NCI-H1436 (cell line): ENCODE measurements around the gene ZDHHC1.

Experiments used
- DNase-seq: peaks from one replicate; lab custom pipeline; 2025; lab: John Stamatoyannopoulos, UW

Gene ZDHHC1

DNA sequence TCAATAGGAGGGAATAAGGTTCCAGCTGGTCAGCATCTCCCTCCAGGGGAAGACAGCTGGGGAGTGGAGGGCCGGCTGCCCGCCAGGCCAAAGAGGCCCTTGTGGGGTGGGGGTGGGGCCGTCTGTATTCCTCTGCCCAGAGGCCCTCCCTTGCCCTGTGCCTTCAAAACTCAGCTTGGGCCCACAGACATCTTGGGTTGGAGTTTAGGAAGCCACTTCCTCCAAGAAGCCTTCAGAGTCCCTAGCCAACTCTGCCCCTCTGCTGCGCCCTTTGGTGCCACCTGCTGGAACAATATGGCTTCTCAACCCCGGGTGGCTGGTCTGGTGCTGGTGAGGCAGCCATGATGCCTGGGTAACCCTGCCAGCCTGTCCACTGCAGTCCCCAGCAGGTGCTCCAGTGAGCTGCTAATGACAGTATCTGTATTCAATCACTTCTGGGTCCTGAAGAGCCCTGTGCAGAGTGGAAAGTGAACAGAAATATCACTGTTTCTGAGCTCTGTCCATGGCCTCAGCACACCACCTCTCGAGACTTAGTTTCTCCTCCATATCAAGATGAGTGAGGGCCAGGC, 31.3 kb upstream of the ZDHHC1 start:
- peak; percentile 11 for DNase-seq

GRCh38 chr16:67446968-67447507, 30.8 kb upstream of the ZDHHC1 start:
- no peak for DNase-seq

- no peak for DNase-seq
Observed at GRCh38 chr16:67445913-67446907, 29.9 kb upstream of the ZDHHC1 start.

GRCh38 chr16:67445441-67445912, 29.2 kb upstream of the ZDHHC1 start:
- DNase-seq = no peak

- DNase-seq = no peak
Observed at GRCh38 chr16:67445126-67445426, 28.8 kb upstream of the ZDHHC1 start.

GRCh38 chr16:67444259-67445125, 28.2 kb upstream of the ZDHHC1 start:
- no peak for DNase-seq

DNA sequence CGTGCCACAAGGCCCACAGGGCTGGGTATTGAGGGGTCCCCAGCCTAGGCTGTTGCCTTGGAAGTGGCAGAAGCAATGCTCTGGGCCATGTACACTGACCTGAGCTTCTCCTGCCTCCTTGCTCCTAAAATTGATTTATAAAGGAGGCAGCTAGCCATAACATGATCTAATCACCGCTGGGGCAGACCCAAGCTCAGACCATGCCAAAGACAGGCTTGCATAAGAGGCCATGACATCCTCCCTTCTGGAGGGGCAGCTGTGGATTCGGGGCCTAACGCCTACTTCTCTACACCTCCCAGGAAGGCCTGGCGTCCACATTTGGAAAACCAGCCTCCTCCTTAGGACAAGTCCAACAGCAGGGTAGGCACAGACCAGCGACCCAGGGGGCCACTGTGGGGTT, 27.0 kb upstream of the ZDHHC1 start:
- no peak for DNase-seq

DNA sequence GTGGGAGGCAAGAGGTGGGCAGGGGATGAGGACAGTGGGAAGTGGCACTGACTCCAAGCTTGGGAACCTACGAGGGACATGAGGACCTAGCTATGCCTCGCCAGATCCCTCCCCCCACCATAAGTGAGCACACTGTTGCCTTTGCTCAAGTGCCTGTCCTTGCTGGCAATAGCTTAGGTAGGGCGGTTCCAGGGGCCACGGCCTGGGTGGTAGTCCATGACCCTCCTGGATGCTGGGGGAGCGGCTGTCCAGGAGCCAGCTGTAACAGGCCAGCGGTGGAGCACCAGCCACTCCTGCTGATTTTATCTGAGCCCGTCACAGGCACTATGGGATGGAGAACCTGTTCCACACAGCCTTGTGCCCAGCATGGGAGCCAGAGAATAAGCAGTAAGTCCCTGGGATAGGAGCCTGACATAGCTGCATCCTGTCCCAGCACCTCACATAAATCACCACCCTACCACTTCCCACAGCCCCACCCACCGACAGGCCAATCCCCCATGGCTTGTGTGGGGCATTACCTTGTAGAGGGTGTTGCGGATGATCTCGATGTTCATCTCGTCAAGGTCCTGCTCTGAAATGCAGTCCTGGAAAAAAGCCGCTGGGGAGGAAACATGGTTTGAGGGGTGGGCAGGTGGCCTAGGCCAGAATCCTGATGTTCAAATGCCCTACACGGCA, 26.4 kb upstream of the ZDHHC1 start:
- DNase-seq = no peak

- DNase-seq = no peak
Observed at GRCh38 chr16:67441907-67442306, 25.6 kb upstream of the ZDHHC1 start.

- peak; percentile 13 for DNase-seq
Observed at GRCh38 chr16:67441271-67441753, 25.0 kb upstream of the ZDHHC1 start.

- DNase-seq = no peak
Observed at GRCh38 chr16:67438824-67439393, 22.6 kb upstream of the ZDHHC1 start.

DNA sequence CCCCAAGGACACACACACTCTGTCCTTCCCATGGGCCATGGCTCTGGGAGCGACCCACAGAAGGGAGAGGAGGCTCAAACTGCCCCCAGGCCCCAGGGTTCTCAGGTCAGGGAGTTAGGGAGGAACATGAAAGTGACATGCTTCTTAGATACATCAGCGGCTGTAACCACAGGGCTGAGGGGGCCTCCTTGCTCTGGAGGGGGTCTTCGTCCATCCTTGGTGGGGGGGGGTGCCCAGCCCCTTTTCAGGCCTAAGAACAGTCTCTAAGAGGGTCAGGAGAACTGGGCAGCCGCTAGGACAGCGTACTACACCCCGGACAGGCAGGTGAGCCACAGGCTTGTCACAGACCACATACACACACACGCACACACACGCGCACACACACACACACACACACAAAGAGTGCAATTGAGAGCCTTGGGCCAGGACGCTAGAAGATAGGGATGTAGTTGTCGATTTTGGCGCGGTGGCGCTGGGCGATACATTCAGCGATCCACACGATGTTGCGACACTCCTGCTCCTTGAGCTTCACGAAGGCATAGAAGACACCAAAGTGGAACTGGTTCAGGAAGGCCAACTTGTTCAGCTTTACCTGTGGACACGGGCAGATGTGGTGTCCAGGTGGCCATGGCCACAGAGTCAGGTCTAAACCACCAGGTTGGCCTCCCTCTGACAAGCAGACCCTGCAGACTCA, 22.0 kb upstream of the ZDHHC1 start:
- DNase-seq = no peak

GRCh38 chr16:67437513-67437912, 21.2 kb upstream of the ZDHHC1 start:
- DNase-seq = no peak

- no peak for DNase-seq
Observed at GRCh38 chr16:67436640-67437193, 20.4 kb upstream of the ZDHHC1 start.

DNA sequence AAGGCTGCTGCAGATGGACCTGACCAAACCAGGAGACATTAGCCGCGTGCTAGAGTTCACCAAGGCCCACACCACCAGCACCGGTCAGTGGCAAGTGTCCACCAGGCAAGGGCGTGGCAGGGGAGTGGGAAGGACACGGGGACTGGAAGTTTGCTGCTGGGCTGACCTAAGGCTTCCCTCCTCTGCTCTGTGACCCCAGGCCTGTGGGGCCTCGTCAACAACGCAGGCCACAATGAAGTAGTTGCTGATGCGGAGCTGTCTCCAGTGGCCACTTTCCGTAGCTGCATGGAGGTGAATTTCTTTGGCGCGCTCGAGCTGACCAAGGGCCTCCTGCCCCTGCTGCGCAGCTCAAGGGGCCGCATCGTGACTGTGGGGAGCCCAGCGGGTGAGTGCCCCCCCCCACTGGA, 19.5 kb upstream of the ZDHHC1 start:
- DNase-seq = no peak

- DNase-seq = no peak
Observed at GRCh38 chr16:67433131-67433719, 16.9 kb upstream of the ZDHHC1 start.

GRCh38 chr16:67432506-67432890, 16.2 kb upstream of the ZDHHC1 start:
- DNase-seq = no peak

DNA sequence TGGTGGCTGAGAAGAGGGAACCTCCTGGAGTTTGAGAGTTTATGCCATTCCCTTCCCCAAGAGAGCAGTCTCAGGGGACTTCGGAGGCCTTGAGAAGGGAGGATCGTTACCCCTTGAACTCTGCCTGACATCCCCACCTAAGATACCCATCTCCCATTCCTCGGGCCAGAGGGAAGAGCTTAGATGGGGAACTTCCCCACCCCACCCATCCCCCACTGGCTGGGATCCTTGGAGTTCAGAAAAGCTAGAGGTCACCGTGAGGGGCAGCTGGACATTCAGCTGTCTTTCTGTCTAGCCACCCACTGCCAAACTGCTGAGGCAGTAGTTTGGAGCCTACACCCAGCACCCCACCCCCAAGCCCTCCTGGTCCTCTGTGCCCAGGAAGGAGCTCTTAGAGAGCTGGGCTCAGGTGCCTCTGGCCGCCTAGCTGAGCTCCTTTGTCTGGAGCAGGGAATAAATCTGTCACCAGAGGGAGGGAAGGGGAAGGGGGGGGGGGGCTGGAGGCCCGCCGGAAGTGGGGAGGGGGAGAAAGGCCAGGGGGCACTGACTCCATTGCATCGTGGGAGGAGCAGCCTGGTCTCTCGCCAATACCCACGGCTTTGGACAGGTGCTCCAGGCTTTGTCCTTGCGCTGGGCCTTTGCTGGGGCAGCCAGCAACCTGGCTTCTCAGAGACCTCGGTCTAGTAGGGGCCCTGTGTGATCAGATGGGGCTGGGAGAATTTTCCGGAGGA, 15.7 kb upstream of the ZDHHC1 start:
- no peak for DNase-seq
